Gastroesophageal sphincter (tissue), 4 donors: ENCODE results near the gene RBM19. TPM values are rescaled to one million over a fixed set of nuclear protein-coding genes. Genes with fewer than 3 reads are reported as not detected.

Experiments
- ATAC-seq: fragments of 150-250 bp; one replicate; pipeline ENCODE4 v1.9.1; 2016; ENCODE audit warnings: mild to moderate bottlenecking, moderate library complexity
- H3K27ac ChIP-seq, 4 donors: fragments of 200-600 bp; sonication (generic) in 3 of 4; 1 replicate in 3 of 4; 2 replicates in 1 of 4; pipeline ENCODE4 v1.5.1; 2016 to 2019
- H3K27me3 ChIP-seq: fragments of 200-600 bp; sonication (generic); one replicate; pipeline ENCODE4 v1.5.1; 2019
- H3K36me3 ChIP-seq, 2 donors: fragments of 200-600 bp; sonication (generic); one replicate each; pipeline ENCODE4 v1.5.1; 2019; ENCODE audit warnings: control low read depth in 1 of 2
- H3K4me1 ChIP-seq, 3 donors: fragments of 200-600 bp; sonication (generic); 1 replicate in 2 of 3; 2 replicates in 1 of 3; pipeline ENCODE4 v1.5.1; 2016 to 2019; ENCODE audit warnings: control low read depth in 2 of 3
- H3K4me3 ChIP-seq, 2 donors: fragments of 200-600 bp; sonication (generic); one replicate each; pipeline ENCODE4 v1.5.1; 2019; ENCODE audit warnings: mild to moderate bottlenecking in 1 of 2, moderate library complexity in 1 of 2
- H3K9me3 ChIP-seq, 3 donors: fragments of 200-600 bp; sonication (generic); one replicate each; pipeline ENCODE4 v1.5.1; 2017 to 2019; ENCODE audit warnings: control low read depth in 2 of 3
- CTCF ChIP-seq, 4 experiments: fragments of 200-600 bp in 2 of 4; fragments of 450-650 bp in 2 of 4; sonication (generic) in 1 of 4; IDR thresholded peaks; one replicate each; pipeline ENCODE4 v1.5.1; 2017 to 2019; ENCODE audit warnings: antibody characterized with exemption in 4 of 4, mild to moderate bottlenecking in 2 of 4, moderate library complexity in 2 of 4
- EP300 ChIP-seq: sonication (generic); formaldehyde crosslinking; IDR thresholded peaks from one replicate; pipeline ENCODE4 v1.6.1; 2017; ENCODE audit warnings: antibody characterized with exemption, mild to moderate bottlenecking
- POLR2A ChIP-seq, 2 donors: fragments of 450-650 bp; IDR thresholded peaks; one replicate each; pipeline ENCODE4 v1.6.1; 2017; ENCODE audit warnings: antibody characterized with exemption in 2 of 2, mild to moderate bottlenecking in 2 of 2, moderate library complexity in 1 of 2
- POLR2AphosphoS5 ChIP-seq: sonication (generic); formaldehyde crosslinking; IDR thresholded peaks from one replicate; pipeline ENCODE4 v1.6.1; 2017; ENCODE audit warnings: antibody characterized with exemption
- WGBS, 2 donors: methylation state at CpG; one replicate each; pipeline ENCODE4 v1.1.5; 2018; ENCODE audit warnings: low coverage in 1 of 2; 5-methylcytosine and 5-hydroxymethylcytosine counted together
- total RNA-seq, 4 donors: library from RNA; depleted of rRNA; stranded (reverse); fragments of >200 nt; gene quantifications; one replicate each; pipeline ENCODE4 v1.1.0, GENCODE V29; 2016

The RBM19 gene
- total RNA-seq, 4 donors from 2014 or later = 24.5 to 45.3 (median 33.9) TPM

GRCh38 chr12:113932381-113933196 lies 33.5 kb downstream of the RBM19 start:
- WGBS, 2 donors = 80 to 86% methylated on average over 4 to 5 of the region's 14 CpGs
- ATAC-seq = peak; percentile 44

GRCh38 chr12:113931517-113931916 lies 34.6 kb downstream of the RBM19 start:
- H3K9me3 ChIP-seq = no peaks in the 10 kb centered on the region
- no peak overlapping the region for H3K27ac ChIP-seq
- no peak for ATAC-seq
- H3K27me3 ChIP-seq = no peaks in the 10 kb centered on the region
- no peak overlapping the region for H3K4me3 ChIP-seq
- H3K4me1 ChIP-seq = peaks cover 0 to 10% (median 0%) of the 10 kb centered on the region in 3 donors
- H3K36me3 ChIP-seq = peaks cover 0 to 92% of the 10 kb centered on the region in 2 donors
- TF ChIP-seq CTCF (IDR thresholded peaks at IDR 0.05) = no peak
- no peak for TF ChIP-seq EP300
- no peak for TF ChIP-seq POLR2A (IDR thresholded peaks at IDR 0.05)
- no peak for TF ChIP-seq POLR2AphosphoS5
- WGBS, 2 donors = 96 to 100% methylated on average over 5 to 6 of the region's 6 CpGs

More at GRCh38 chr12:113932381-113933196, 33.5 kb downstream of the RBM19 start:
- TF ChIP-seq POLR2AphosphoS5 (no peak), EP300 (no peak), POLR2A (IDR thresholded peaks at IDR 0.05) (no peak), CTCF (IDR thresholded peaks at IDR 0.05) (no peak)
- Histone ChIP-seq H3K27ac (peak overlapping the region in 2 of 4 donors; percentile 25 to 43), H3K4me1 (peaks cover 0 to 10% (median 0%) of the 10 kb centered on the region in 3 donors), H3K4me3 (no peak overlapping the region), H3K27me3 (no peaks in the 10 kb centered on the region), H3K36me3 (peaks cover 0 to 93% of the 10 kb centered on the region in 2 donors), H3K9me3 (no peaks in the 10 kb centered on the region)

- Histone ChIP-seq H3K27ac (no peak overlapping the region), H3K27me3 (no peaks in the 10 kb centered on the region), H3K4me1 (peaks cover 0 to 10% (median 0%) of the 10 kb centered on the region in 3 donors), H3K4me3 (no peak overlapping the region), H3K36me3 (peaks cover 0 to 92% of the 10 kb centered on the region in 2 donors), H3K9me3 (no peaks in the 10 kb centered on the region)
- TF ChIP-seq EP300 (no peak), POLR2AphosphoS5 (no peak), CTCF (IDR thresholded peaks at IDR 0.05) (no peak), POLR2A (IDR thresholded peaks at IDR 0.05) (no peak)
- WGBS, 2 donors = 100% methylated on average over 3 of the region's 4 CpGs; no CpG with 5 or more reads in 1 of the 2 donors
- ATAC-seq = no peak
These were observed 35.9 kb downstream of the RBM19 start for GRCh38 chr12:113930249-113930648.

GRCh38 chr12:113929312-113929989 lies 36.7 kb downstream of the RBM19 start:
- ATAC-seq = no peak
- Histone ChIP-seq H3K9me3 (no peaks in the 10 kb centered on the region), H3K4me1 (peaks cover 0 to 10% (median 0%) of the 10 kb centered on the region in 3 donors), H3K4me3 (no peak overlapping the region), H3K27ac (no peak overlapping the region), H3K27me3 (no peaks in the 10 kb centered on the region), H3K36me3 (peaks cover 0 to 92% of the 10 kb centered on the region in 2 donors)
- WGBS, 2 donors = 79 to 80% methylated on average over 2 to 5 of the region's 5 CpGs
- TF ChIP-seq POLR2AphosphoS5 (no peak), POLR2A (IDR thresholded peaks at IDR 0.05) (no peak), EP300 (no peak), CTCF (IDR thresholded peaks at IDR 0.05) (no peak)
